ENCODE results near the gene GRID1.

GRCh38 chr10:86390337-86391120 lies 23.9 kb upstream of the GRID1 start:
- TF ChIP-seq, protein P1, sequence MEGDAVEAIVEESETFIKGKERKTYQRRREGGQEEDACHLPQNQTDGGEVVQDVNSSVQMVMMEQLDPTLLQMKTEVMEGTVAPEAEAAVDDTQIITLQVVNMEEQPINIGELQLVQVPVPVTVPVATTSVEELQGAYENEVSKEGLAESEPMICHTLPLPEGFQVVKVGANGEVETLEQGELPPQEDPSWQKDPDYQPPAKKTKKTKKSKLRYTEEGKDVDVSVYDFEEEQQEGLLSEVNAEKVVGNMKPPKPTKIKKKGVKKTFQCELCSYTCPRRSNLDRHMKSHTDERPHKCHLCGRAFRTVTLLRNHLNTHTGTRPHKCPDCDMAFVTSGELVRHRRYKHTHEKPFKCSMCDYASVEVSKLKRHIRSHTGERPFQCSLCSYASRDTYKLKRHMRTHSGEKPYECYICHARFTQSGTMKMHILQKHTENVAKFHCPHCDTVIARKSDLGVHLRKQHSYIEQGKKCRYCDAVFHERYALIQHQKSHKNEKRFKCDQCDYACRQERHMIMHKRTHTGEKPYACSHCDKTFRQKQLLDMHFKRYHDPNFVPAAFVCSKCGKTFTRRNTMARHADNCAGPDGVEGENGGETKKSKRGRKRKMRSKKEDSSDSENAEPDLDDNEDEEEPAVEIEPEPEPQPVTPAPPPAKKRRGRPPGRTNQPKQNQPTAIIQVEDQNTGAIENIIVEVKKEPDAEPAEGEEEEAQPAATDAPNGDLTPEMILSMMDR (IDR thresholded peaks at IDR 0.05): no peak
- no peak for TF ChIP-seq RFX5 (IDR thresholded peaks at IDR 0.05; ENCODE audit: low read length)
- no peak for TF ChIP-seq ZBTB33 (IDR thresholded peaks at IDR 0.05; ENCODE audit: borderline replicate concordance, low read depth)
- TF ChIP-seq CHD2 (IDR thresholded peaks at IDR 0.05; ENCODE audit: low read length, partially characterized antibody): no peak
- no peak for TF ChIP-seq TAF1 (IDR thresholded peaks at IDR 0.05; ENCODE audit: borderline replicate concordance, low read depth, low read length)
- no peak for TF ChIP-seq GABPA (IDR thresholded peaks at IDR 0.05; ENCODE audit: low read depth)
- TF ChIP-seq YY1 (IDR thresholded peaks at IDR 0.05; ENCODE audit: low read depth): no peak
- no peak for TF ChIP-seq POLR2AphosphoS5 (IDR thresholded peaks at IDR 0.05; ENCODE audit: low read depth, low read length)
- TF ChIP-seq EZH2phosphoT487 (IDR thresholded peaks at IDR 0.05; ENCODE audit: borderline replicate concordance, low read depth): no peak
- TF ChIP-seq, protein P2, sequence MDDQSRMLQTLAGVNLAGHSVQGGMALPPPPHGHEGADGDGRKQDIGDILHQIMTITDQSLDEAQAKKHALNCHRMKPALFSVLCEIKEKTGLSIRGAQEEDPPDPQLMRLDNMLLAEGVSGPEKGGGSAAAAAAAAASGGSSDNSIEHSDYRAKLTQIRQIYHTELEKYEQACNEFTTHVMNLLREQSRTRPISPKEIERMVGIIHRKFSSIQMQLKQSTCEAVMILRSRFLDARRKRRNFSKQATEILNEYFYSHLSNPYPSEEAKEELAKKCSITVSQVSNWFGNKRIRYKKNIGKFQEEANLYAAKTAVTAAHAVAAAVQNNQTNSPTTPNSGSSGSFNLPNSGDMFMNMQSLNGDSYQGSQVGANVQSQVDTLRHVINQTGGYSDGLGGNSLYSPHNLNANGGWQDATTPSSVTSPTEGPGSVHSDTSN (IDR thresholded peaks at IDR 0.05): no peak
- no peak for TF ChIP-seq GATA2 (CRISPR knock-in tag; IDR thresholded peaks at IDR 0.05)
- TF ChIP-seq TEAD4 (IDR thresholded peaks at IDR 0.05; ENCODE audit: borderline replicate concordance, insufficient read depth): no peak
